GM19395 (cell line): Measurements from ENCODE around the gene CRPPA.
A peak's percentile ranks its signal among the peaks of the same experiment; 100 is the strongest.

ENCODE experiments used
- ATAC-seq: cut with Tn5 transposase; IDR thresholded peaks from one replicate; pipeline ENCODE4 v1.9.1; 2021; ENCODE audit warnings: mild to moderate bottlenecking, moderate library complexity; ENCODE audit not compliant: unreplicated experiment

The CRPPA gene

DNA sequence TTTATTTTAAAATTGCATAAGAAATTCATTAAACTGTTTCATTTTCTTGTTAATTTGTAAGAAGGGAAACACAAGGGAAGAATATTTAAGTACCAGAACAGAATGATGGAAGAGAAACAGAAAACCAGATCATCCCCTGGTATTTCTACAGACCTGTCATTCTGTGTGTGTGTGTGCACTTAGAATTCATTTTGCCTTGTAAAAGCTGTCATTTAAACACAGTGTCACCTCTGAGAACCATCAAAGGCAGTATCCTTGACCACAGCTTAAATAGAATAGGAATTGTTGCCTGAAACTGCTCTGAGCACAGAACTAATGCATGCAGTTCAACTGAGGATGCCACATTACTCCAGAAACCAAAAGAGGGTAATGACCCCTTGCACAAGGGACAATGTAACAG, 6.8 kb upstream of the CRPPA start:
- no peak for ATAC-seq

DNA sequence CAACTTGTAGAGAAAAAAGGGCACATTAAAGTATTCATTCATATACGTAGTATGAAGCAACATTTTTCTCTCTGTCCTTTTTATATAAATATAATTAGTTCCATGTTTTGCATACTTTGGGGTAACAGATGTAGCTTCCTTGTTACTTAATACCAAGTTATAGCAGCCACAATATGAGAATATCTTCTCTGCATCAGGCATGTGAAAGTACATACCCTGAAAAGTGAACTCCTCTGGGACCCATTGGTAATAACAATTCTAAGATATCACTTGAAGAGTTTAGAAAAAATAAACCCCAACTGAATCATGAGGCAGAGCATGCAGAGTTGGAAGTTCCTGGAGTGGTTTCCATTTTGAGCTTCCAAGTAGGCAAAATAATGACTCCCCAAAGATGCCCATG, 2.4 kb upstream of the CRPPA start:
- ATAC-seq, result no peak

DNA sequence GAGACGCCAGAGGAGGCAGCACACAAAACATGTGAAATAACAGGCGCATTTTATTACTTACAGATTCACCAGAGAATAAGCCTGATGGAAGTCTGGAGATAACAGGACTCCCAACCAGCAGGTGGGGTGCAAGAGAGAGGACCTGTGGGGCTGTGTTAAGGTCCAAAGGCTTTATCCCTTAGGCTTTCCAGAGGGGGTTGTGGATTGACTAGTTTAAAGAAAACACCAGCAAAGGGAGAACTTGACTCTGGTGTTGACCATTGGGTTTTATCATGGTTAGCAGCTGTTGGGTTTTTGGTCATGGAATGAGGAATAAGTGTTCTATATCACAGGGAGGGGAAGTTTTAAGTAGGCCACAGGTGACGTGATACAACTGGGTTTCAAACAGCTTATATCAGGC, 1.6 kb upstream of the CRPPA start:
- ATAC-seq, result no peak

DNA sequence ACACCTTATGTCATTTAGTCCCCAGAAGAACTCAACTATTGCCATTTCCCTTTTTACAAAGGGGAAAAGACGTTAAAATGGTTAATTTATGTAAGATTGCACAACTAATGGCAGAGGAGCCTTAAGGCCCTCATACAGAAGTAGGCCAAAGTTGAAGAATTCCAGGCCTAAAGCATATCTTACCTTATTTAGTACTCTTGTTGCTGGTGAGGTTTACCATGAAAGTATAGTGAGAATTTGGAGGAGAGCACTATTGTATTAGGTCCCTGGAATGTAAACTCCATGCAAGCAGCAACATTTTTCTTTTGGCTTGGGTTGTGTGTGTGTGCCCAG, 731 bp upstream of the CRPPA start:
- no peak for ATAC-seq

DNA sequence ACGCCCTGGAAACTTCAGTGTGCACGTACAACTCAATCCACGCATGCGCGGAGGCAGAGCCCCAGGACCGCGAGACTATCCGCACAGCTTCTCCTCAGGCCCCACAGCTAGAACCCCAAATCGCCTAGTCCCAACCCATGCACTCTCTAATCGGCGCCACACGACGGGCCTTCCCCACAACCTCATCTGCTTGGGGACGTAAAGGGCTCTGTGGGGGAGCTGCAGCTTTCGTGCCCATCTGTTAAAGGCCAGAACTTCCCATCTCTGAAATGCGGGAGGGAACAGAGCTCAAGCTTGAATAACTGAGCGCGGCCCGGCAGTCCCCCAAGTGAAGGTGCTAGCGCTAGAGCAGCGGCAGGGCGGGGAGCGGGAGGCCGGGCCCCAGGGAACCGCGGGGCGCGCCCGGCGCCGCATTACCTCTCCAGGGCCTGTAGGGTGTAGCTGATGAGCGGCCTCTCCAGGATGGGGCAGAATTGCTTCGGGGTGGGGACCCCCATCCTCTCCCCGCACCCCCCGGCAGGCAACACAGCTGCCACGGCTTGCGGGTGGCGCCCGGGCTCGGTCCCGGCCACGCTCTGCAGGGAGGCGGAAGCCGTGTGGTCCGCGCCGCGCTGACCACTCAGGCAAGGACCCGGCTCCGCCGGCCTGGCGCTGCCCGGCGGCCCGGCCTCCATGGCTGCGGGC, 547 bp downstream of the CRPPA start:
- peak; percentile 90 for ATAC-seq

DNA sequence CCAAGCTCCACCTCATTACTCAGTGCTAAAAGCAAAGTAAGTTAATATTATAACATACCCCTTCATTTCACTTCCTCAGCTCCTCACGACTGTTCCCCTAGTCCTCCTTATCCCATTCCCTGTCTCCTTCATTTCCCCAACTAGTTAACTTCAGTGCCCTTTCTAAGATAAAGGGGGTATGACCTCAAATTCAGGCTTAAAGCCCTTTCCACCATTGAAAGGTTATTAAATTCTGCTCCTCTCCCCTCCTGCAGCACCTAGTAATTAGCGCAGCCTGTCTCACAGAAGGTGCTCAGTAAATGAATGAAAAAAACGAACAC, 1.0 kb downstream of the CRPPA start:
- no peak for ATAC-seq

DNA sequence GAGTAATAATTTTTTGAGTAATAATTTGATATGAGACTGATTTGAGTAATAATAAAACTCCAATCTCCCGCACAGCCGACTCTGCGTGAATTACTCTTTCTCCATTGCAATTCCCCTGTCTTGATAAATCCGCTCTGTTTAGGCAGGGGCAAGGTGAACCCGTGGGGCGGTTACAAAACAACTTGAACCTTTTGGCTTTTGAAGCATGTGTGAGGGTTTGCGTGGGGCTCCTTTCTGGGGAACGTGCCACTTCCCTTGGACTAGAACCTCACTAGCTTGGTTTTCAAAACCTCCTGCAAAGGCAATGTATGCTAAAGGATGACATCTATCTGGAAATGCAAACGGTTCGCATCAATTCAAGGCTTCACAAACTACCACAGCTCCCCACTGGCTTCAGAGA, 1.5 kb downstream of the CRPPA start:
- ATAC-seq, result no peak

DNA sequence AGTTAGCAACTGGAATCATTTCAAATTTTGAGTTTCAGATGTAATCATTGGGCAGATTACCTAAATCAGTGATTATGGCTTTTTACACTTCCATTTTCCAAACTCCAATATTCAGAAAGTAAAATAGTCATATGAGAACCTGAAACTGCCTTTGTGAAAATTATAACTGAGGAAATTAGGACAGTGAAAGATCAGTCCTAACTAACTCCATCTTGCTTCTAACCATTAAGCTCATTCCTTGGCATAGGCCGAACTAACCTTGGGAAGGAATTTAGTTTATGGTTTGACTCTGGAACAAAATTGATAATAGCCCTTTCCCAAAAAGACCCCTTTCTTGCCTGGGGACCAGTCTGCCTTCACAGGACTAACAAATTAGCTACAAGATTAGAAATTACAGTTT, 2.2 kb downstream of the CRPPA start:
- ATAC-seq, result no peak

DNA sequence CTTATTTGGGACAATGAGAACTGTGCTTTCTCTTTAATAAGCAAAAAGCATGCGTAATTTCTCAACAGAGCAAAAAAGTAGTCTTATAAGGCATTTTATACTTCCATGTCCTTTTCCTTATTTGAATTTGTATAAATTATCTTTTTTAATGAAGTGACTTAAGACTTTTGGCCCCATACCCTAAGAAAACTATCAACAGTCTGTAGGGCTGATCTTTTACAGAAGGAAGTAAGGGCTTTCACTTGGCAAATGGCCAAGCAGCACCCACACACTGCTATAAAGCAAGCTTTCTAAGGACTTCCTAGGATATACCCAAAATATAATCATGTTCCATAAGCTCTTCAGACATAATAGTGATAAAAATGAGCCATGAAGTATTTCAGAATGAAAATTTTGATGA, 3.4 kb downstream of the CRPPA start:
- ATAC-seq, result no peak

DNA sequence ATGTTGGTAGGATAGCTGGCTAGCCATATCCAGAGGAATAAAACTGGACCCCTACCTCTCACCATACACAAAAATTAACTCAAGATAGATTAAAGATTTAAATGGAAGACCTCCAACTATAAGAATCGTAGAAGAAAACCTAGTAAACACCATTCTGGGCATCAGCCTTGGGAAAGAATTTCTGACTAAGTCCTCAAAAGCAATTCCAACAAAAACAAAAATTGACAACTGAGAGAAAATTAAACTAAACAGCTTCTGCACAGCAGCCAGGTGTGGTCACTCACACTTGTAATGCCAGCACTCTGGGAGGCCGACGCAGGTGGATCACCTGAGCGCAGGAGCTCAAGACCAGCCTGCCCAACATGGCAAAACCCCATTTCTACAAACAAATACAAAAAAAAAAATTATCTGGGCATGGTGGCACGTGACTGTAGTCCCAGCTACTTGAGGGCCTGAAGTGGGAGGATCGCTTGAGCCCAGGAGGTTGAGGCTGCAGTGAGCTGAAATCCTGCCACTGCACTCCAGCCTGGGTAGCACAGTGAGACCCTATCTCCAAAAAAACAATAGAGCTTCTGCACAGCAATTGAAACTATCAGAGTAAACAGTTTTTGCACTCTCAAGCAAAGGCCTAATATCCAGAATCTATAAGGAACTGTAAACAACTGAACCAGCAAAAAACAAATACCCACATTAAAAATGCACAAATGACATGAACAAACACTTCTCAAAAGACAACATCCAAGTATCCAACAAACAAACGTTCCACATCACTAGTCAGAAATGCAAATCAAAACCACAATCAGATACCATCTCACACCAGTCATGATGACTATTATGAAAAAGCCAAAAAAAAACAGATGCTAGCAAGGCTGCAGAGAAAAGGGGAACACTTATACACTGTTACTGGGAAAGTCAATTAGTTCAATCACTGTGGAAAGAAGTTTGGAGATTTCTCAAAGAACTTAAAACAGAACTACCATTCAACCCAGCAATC, 4.8 kb downstream of the CRPPA start:
- no peak for ATAC-seq

DNA sequence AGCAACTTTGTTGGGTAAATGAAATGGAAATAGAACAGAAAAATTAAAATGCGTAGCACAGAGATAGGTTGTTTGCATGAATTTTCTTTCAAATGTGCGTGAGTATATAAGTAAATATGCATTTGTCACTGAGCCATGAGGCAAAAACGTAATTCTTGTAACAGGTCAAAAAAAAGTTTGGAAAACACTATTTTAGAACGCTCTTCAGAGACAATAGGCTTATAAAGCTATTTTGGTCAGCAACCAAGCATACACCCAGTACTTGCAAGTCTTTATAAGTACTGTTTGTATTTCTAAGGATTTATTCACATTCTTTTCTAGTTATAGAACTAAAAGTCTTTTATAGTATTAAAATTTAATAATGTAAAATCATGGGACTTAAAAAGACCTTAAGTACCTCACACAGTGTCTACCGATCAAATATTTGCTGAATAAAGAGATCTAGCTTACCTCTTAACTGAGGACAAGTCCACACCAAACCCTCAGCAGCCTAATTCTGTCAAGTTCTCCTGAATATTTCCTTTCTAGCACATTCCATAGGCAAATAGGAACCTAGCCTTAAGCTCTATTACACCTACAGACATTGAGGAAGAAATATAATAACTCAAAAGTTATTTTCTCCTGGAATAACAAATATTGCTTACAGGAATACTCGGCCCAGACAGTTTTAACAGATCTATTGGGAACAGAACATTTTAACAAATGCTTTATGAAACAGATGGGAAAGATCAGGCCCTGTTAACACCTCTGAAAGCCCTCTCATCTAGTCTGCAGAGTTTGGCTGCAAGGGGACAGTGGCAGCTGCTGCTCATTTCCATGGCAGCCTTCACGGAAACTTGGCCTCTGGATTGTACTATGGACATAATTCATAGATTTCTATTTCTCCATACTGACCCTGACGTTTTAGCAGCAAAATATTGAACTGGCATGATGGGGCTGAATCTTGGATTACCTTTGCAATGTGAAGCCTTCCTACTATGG, 8.8 kb downstream of the CRPPA start:
- ATAC-seq, result no peak

DNA sequence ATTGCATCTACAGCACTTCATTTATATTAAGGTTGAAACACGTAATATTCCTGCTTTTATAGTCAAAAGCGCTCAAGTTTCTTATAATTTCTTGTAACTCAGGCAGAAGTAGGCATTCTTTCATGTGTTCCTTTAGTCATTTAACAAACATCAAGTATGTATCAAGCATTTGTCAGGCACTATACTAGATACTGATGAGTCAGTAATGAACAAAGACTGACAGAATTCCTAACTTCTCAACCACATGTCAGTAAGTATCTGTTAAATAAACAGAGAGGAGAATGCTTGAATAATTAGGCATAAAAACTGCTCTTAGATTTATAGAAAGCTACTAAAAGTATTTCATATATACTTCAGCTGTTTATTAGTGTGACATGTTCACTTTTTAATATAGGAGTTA, 9.9 kb downstream of the CRPPA start:
- no peak for ATAC-seq

DNA sequence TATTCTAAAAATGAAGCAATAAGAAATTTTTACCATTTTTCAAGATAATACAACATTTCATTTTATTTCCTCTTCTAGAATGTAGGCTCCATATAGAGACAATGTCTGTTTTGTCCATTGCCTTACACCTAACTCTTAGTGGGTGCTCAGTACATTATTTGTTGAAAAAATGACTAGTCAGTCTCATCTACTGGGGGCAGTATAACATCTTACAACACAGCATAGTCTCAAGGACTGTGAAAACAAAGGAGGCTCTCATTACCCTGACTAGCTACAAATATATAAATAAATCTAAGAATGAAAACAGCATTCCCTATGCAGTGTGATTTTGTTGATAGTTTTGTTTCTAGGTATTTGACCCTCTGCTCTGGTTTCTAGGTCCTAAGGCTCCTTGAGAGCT, 11.6 kb downstream of the CRPPA start:
- no peak for ATAC-seq

DNA sequence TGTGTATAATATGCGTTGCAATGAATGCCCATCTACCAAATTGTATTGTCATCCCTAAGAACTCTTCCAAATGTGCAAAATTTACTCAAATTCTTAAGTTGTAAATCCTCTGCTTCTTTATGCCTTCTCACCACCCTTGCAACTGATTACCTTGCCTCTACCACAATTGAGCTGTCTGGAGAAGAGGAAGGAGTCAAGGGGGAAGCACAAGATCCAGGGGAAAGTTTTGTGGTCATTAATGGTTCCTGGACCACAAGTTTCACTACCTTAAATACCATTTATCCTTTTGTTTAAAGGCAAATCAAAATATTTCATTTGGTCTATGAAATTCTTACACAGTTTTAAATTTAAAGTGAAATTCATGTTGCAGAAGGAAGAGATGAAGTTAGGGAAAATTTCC, 16.7 kb downstream of the CRPPA start:
- no peak for ATAC-seq

DNA sequence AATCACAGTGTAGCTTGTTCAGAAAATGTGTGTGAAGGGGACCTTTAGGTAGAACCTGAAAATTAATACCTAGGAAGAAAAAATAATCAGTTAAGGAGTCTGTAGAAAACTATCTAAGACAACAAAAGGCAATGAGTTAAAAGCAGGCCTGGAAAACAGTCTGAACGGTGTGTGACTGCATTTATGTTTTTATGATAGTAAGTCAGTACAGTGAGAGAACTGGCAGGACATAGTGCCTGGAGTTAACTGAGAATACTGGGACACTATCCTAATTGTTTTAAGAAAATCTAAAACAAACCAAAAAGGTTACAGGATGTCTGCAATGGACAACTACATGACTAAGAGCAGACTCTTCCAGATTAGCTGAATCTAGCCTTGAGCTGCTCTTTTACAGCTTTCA, 17.9 kb downstream of the CRPPA start:
- ATAC-seq, result no peak

DNA sequence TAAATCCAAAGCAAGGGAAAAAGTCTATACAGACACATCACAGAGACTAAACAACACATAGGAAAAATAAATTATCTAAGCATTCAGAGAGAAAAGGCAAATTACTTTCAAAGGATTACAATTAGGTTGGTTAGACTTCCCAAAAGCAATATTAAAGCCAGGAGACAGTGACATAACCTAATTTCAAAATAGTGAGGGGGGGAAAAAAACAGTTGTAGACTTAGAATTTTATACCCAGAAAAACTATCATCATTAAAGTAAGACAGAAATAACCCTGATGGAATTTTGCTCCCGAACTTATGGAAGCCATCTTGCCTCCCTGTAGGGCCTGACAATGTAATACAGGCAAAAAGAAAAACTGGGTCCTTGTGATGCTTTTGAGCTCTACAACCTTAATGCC, 18.4 kb downstream of the CRPPA start:
- no peak for ATAC-seq

DNA sequence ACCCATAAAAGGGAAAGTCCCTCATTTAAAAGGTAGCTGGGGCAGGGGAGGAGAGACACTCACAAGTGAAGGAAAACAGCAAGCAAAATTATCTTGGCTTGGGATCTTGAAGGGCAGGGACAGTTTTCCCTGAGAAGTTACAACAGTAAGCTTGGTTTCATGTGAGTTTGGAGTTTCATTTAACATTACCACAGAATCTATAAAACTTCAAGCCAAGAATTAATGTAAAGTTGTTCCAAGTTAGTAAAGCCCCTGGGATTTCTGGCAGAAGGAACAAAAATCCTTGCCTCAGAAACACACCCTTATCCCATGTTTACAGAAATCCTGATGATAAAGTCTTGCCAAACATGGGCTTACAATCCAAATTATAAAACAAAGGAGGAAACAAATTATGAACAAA, 19.2 kb downstream of the CRPPA start:
- ATAC-seq, result no peak

DNA sequence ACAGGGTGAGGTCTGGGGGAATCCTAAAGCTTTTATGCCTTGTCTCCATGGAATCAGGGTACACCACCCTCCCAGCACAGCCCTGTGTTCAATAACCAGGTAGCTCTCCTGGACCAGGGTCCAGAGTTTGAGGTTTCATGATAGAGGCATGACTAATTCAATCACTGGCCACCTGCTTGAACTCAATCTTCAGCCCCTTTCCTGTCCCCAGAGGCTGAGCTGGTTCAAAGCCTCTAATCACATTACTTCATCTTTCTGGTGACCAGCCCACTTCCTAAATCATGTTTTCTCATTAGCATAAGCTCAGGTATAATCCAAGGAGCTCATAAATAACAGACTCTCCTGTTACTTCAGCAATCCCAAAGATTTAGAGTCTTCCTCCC, 20.5 kb downstream of the CRPPA start:
- ATAC-seq, result no peak

DNA sequence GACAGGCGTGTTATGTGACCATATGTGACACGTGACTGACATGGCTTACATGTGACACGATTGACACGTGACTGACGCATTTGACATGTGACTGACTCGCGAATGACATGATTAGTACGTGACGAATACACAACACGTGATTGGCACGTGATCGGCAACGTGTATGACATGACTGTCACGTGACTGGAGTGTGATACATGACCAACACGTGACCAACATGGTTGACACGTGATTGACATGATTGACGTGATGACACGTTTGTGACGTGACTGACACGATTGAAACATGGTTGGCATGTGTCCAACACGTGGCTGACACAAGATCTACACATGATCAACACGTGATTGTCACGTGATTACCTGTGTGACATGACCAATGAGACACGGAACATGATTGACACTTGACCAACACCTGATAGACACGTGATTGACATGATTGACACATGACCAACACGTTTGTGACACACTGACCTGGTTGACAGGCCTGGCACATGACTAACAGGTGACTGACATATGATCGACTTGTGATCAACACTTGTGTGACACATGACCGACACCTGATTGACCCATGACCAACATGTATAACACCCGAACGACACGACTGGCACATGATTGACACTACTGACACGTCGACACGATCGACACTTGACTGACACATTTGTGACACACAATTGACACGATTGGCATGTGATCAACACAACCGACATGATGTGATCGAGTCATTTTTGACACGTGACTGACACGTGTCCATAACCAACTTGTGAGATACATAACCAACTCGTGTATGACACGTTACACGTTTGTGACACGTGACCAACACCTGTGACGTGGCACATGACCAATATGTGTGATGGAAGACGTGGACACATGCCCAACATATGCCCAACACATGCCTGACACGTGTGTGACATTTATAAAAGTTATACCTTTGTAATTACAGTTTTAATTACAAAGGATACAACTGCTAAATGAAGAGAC, 21.1 kb downstream of the CRPPA start:
- ATAC-seq, result no peak

DNA sequence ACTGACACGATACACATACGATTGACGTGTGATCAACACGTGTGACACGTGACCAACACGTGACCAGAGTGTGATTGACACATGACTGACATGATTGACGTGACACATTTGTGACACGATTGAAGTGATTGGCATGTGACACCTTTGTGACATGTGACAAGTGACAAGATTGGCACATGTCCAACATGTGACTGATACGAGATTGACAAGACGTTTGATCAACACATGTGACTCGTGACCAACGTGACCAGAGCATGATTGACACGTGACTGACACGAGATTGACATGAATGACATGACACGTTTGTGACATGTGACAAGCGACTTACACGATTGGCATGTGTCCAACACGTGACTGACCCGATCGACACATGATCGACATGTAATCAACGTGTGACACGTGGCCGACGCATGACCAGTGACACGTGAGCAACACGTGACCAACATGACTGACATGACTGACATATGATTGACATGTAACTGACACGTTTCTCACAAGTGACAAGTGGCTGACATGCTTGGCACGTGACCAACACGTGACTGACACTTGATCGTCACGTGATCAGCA, 22.0 kb downstream of the CRPPA start:
- no peak for ATAC-seq
